Effector memory CD4-positive, alpha-beta T cell (primary cell): Measurements from ENCODE around the gene TEX2.

ENCODE experiments used
- DNase-seq, 3 donors: peaks; one replicate each; pipeline ENCODE4 v3.0.0-alpha.2; 2020
- H3K27ac ChIP-seq: 2 replicates; pipeline ENCODE4 v1.7.0; 2013; ENCODE audit warnings: mild to moderate bottlenecking, low read length, moderate library complexity; ENCODE audit not compliant: insufficient read depth, poor library complexity, severe bottlenecking
- H3K27me3 ChIP-seq: replicated peaks from 2 replicates; pipeline ENCODE4 v1.7.0; 2013; ENCODE audit warnings: mild to moderate bottlenecking, low read length; ENCODE audit not compliant: insufficient read depth, control insufficient read depth, poor library complexity, severe bottlenecking
- H3K36me3 ChIP-seq: 2 replicates; pipeline ENCODE4 v1.7.0; 2013; ENCODE audit warnings: mild to moderate bottlenecking, low read length, moderate library complexity; ENCODE audit not compliant: control insufficient read depth, insufficient read depth
- H3K4me1 ChIP-seq: 2 replicates; pipeline ENCODE4 v1.7.0; 2013; ENCODE audit warnings: low read length, mild to moderate bottlenecking; ENCODE audit not compliant: control insufficient read depth, insufficient read depth, poor library complexity, severe bottlenecking
- H3K4me3 ChIP-seq: 2 replicates; pipeline ENCODE4 v1.7.0; 2013; ENCODE audit warnings: low read length, low read depth, mild to moderate bottlenecking; ENCODE audit not compliant: insufficient read depth, poor library complexity, severe bottlenecking
- H3K9me3 ChIP-seq: 2 replicates; pipeline ENCODE4 v1.7.0; 2013; ENCODE audit warnings: mild to moderate bottlenecking, low read length, moderate library complexity; ENCODE audit not compliant: control insufficient read depth

Gene TEX2

GRCh38 chr17:64147110-64148016 lies 115.7 kb downstream of the TEX2 start:
- peaks cover 6% of the 10 kb centered on the region for H3K36me3 ChIP-seq
- DNase-seq, result no peak
- H3K4me3 ChIP-seq, result peak overlapping the region; percentile 91
- no peaks in the 10 kb centered on the region for H3K9me3 ChIP-seq
- H3K27ac ChIP-seq, result no peak overlapping the region
- peaks cover 12% of the 10 kb centered on the region for H3K4me1 ChIP-seq
- no peaks in the 10 kb centered on the region for H3K27me3 ChIP-seq

- peaks cover 12% of the 10 kb centered on the region for H3K4me1 ChIP-seq
- peak overlapping the region; percentile 84 for H3K27ac ChIP-seq
- DNase-seq, result peak; percentile 14 to 35 (median 32)
- no peaks in the 10 kb centered on the region for H3K9me3 ChIP-seq
- H3K4me3 ChIP-seq, result peak overlapping the region; percentile 91
- no peaks in the 10 kb centered on the region for H3K27me3 ChIP-seq
- peaks cover 6% of the 10 kb centered on the region for H3K36me3 ChIP-seq
These were observed 116.5 kb downstream of the TEX2 start for GRCh38 chr17:64146418-64147109.

DNA sequence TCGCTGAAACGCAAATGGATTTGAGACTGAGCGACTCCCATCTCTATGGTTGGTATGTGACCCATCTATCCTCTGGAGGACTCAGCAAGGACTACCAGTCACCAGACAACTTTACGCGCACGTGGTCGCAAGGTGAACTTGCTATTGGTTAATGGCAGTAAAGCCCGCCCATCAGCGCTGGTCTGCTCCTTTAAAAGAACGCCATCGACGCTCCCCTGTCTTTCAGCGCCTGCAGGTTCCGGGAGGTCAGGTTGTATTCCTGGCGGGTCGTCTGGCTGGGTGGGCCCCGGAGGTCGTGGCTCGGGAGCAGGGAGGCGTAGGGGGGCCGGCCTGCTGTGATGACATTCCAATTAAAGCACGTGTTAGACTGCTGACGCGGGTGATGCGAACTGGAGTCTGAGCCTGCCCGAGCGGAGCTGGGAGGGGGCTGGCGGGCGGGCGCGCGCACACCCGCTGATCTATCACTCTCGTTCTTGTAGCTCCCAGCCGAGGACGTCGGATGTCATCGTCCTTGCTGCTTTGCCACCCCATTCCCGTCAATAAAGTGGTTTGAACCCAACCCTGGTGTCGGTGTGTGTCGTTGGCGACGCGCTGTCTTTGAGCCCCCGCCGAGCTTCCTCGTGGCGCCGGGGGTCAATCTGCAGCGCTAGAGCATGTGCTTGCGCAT lies 117.2 kb downstream of the TEX2 start:
- Histone ChIP-seq H3K36me3 (peaks cover 6% of the 10 kb centered on the region), H3K27me3 (no peaks in the 10 kb centered on the region), H3K4me1 (peaks cover 12% of the 10 kb centered on the region), H3K4me3 (peak overlapping the region; percentile 91), H3K27ac (peak overlapping the region; percentile 84), H3K9me3 (no peaks in the 10 kb centered on the region)
- DNase-seq, result peak; percentile 94 to 97 (median 94)

DNA sequence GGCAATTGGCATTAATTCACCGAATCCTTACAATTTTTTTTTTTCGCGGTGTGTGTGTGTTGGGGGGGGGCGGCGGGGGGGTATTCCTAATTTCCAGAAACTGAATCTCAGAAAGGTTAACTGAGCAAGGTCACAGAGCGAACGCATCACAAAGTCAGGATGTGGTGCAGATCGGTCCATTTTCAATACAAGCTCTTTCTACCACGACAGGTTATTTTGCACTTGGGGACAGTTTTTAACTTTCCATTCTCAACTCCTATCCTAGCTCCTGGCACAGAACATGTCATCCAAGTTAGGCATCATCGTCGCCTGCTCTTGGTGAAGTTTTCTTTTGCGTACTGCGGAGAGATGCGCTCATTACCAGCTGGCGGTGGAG lies 117.7 kb downstream of the TEX2 start:
- Histone ChIP-seq H3K9me3 (no peaks in the 10 kb centered on the region), H3K27ac (peak overlapping the region; percentile 84), H3K27me3 (no peaks in the 10 kb centered on the region), H3K4me1 (peaks cover 12% of the 10 kb centered on the region), H3K36me3 (peaks cover 6% of the 10 kb centered on the region), H3K4me3 (peak overlapping the region; percentile 91)
- DNase-seq, result no peak

- H3K9me3 ChIP-seq, result no peaks in the 10 kb centered on the region
- H3K27ac ChIP-seq, result no peak overlapping the region
- H3K4me1 ChIP-seq, result no peaks in the 10 kb centered on the region
- DNase-seq, result no peak
- H3K36me3 ChIP-seq, result no peaks in the 10 kb centered on the region
- no peaks in the 10 kb centered on the region for H3K27me3 ChIP-seq
- no peak overlapping the region for H3K4me3 ChIP-seq
These were observed 123.5 kb downstream of the TEX2 start for GRCh38 chr17:64139542-64139941.

DNA sequence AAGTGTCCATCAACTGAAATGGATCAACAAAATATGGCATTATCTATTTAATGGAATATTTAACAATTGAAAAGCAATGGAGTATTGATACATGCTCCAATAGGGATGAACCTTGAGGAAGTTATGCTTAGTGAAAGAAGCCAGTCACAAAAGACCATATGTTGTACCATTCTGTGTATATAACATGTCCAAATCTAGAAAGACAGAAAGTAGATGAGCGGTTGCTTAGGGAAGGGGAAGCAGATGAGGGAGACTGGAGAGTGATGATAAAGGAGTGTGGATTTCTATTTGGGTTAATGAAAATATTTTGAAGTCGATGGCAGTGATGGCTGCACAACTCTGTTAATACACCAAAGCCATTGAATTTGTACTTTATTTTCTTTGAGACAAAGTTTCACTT lies 124.6 kb downstream of the TEX2 start:
- H3K27ac ChIP-seq, result no peak overlapping the region
- no peak overlapping the region for H3K4me3 ChIP-seq
- H3K9me3 ChIP-seq, result no peaks in the 10 kb centered on the region
- H3K4me1 ChIP-seq, result no peaks in the 10 kb centered on the region
- no peak for DNase-seq
- no peaks in the 10 kb centered on the region for H3K27me3 ChIP-seq
- H3K36me3 ChIP-seq, result no peaks in the 10 kb centered on the region

GRCh38 chr17:64135000-64135399 lies 128.1 kb downstream of the TEX2 start:
- Histone ChIP-seq H3K4me1 (peaks cover 13% of the 10 kb centered on the region), H3K9me3 (no peaks in the 10 kb centered on the region), H3K36me3 (no peaks in the 10 kb centered on the region), H3K27ac (no peak overlapping the region), H3K27me3 (no peaks in the 10 kb centered on the region), H3K4me3 (no peak overlapping the region)
- DNase-seq, result no peak

DNA sequence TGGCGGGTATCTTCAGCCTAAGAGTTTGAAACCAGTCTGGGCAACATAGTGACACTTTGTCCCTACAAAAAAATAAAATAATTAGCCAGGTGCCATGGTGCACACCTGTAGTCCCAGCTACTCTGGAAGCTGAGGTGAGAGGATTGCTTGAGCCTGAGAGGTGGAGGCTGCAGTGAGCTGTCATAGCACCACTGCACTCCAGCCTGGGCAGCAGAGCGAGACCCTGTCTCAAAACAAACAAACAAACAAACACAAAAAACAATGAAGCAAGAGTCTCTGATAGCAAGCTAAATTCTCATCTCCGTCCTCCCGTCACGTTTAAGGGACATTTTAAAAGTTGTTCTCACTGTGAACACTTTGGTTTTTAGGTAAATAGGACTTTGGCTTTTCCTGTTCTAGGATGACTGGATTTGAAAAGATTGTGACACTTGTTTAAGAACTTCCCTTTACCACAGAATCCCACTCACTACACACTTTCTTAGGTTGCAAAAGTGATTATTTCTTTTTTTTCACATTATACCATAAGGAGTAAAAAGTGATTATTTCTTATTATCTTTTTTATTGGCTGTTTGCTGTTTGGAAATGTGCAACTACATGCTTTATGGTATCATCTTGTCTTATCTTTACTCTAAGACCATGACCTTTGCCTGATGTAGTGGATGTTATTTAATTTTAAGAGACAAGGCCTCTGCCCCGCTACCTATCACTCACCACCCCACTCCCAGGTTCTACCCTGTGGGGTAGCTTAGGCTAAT lies 128.7 kb downstream of the TEX2 start:
- Histone ChIP-seq H3K9me3 (no peaks in the 10 kb centered on the region), H3K27me3 (no peaks in the 10 kb centered on the region), H3K4me3 (no peak overlapping the region), H3K27ac (no peak overlapping the region), H3K4me1 (peaks cover 13% of the 10 kb centered on the region), H3K36me3 (no peaks in the 10 kb centered on the region)
- DNase-seq, result no peak

- no peaks in the 10 kb centered on the region for H3K36me3 ChIP-seq
- no peak for DNase-seq
- no peaks in the 10 kb centered on the region for H3K27me3 ChIP-seq
These were observed 129.4 kb downstream of the TEX2 start for GRCh38 chr17:64133546-64134215.

More at GRCh38 chr17:64133546-64134215, 129.4 kb downstream of the TEX2 start:
- Histone ChIP-seq H3K27ac (no peak overlapping the region), H3K4me3 (no peak overlapping the region), H3K4me1 (peaks cover 13% of the 10 kb centered on the region), H3K9me3 (no peaks in the 10 kb centered on the region)
